GM21360 (cell line): Measurements from ENCODE around the gene APOD.

Source experiments
- ATAC-seq: cut with Tn5 transposase; IDR thresholded peaks from one replicate; pipeline ENCODE4 v1.9.1; 2021; ENCODE audit warnings: mild to moderate bottlenecking, moderate library complexity; ENCODE audit not compliant: unreplicated experiment

The APOD gene

GRCh38 chr3:195587824-195588223 is 4.1 kb upstream of the APOD start:
- no peak for ATAC-seq

GRCh38 chr3:195587406-195587805 is 3.7 kb upstream of the APOD start:
- ATAC-seq, result no peak

GRCh38 chr3:195584543-195584870 is 767 bp upstream of the APOD start:
- ATAC-seq, result no peak

- ATAC-seq, result no peak
Observed at GRCh38 chr3:195582947-195583346, 793 bp downstream of the APOD start.

GRCh38 chr3:195580744-195581443 is 2.8 kb downstream of the APOD start:
- ATAC-seq, result no peak

GRCh38 chr3:195579281-195579680 is 4.5 kb downstream of the APOD start:
- no peak for ATAC-seq

- no peak for ATAC-seq
Observed at GRCh38 chr3:195578565-195578964, 5.2 kb downstream of the APOD start.

- ATAC-seq, result no peak
Observed at GRCh38 chr3:195577645-195578177, 6.0 kb downstream of the APOD start.

- no peak for ATAC-seq
Observed at GRCh38 chr3:195574497-195575304, 9.0 kb downstream of the APOD start.

GRCh38 chr3:195573611-195574496 is 9.9 kb downstream of the APOD start:
- ATAC-seq, result no peak

GRCh38 chr3:195571361-195571760 is 12.4 kb downstream of the APOD start:
- ATAC-seq, result no peak

GRCh38 chr3:195570912-195571311 is 12.8 kb downstream of the APOD start:
- no peak for ATAC-seq

- no peak for ATAC-seq
Observed at GRCh38 chr3:195570344-195570743, 13.4 kb downstream of the APOD start.

GRCh38 chr3:195568630-195569029 is 15.1 kb downstream of the APOD start:
- no peak for ATAC-seq

- ATAC-seq, result no peak
Observed at GRCh38 chr3:195566797-195567196, 16.9 kb downstream of the APOD start.

- ATAC-seq, result no peak
Observed at GRCh38 chr3:195565716-195566115, 18.0 kb downstream of the APOD start.

GRCh38 chr3:195563317-195563716 is 20.4 kb downstream of the APOD start:
- no peak for ATAC-seq

GRCh38 chr3:195559723-195560409 is 23.9 kb downstream of the APOD start:
- ATAC-seq, result no peak

- ATAC-seq, result no peak
Observed at GRCh38 chr3:195558602-195559001, 25.1 kb downstream of the APOD start.

GRCh38 chr3:195557322-195557721 is 26.4 kb downstream of the APOD start:
- ATAC-seq, result no peak

- ATAC-seq, result no peak
Observed at GRCh38 chr3:195556390-195556789, 27.4 kb downstream of the APOD start.
